H1 (cell line): ENCODE results near the gene SERPINB1.

Experiments used
- BRCA1 ChIP-seq: IDR thresholded peaks from 2 replicates; pipeline ENCODE4 v1.6.1; 2012; ENCODE audit warnings: low read depth, low read length, improper control_type of control experiment
- EZH2 ChIP-seq: fragments of 200-600 bp; sonication (generic); IDR thresholded peaks from 2 replicates; pipeline ENCODE4 v1.7.1; 2012; ENCODE audit warnings: low read depth, mild to moderate bottlenecking, moderate library complexity, low read length, inconsistent platforms; ENCODE audit not compliant: severe bottlenecking
- KDM5A ChIP-seq: fragments of 200-600 bp; IDR thresholded peaks from 2 replicates; pipeline ENCODE4 v1.7.1; 2012; ENCODE audit warnings: mild to moderate bottlenecking, low read length, inconsistent platforms, mixed read lengths
- MAFK ChIP-seq: IDR thresholded peaks from 2 replicates; pipeline ENCODE4 v1.6.1; 2012; ENCODE audit warnings: low read depth, mild to moderate bottlenecking, improper control_type of control experiment, low read length
- POLR2A ChIP-seq, 2 experiments: IDR thresholded peaks; 1 replicate in 1 of 2; 2 replicates in 1 of 2; pipeline ENCODE4 v1.6.1; 2011; ENCODE audit warnings: low read depth in 2 of 2, low read length in 2 of 2, mild to moderate bottlenecking in 2 of 2; ENCODE audit errors: control extremely low read depth in 1 of 2
- POLR2AphosphoS5 ChIP-seq: IDR thresholded peaks from 2 replicates; pipeline ENCODE4 v1.6.1; 2011; ENCODE audit warnings: low read depth, low read length
- RFX5 ChIP-seq: IDR thresholded peaks from 2 replicates; pipeline ENCODE4 v1.6.1; 2011; ENCODE audit warnings: low read depth, low read length, improper control_type of control experiment, borderline replicate concordance
- SIN3A ChIP-seq, 2 experiments: IDR thresholded peaks in 1 of 2; conservative IDR thresholded peaks in 1 of 2; 2 replicates each; pipeline ENCODE4 v1.6.1; 2011 to 2012; ENCODE audit warnings: low read length in 2 of 2, improper control_type of control experiment in 1 of 2, low read depth in 1 of 2, mild to moderate bottlenecking in 1 of 2
- SRF ChIP-seq: IDR thresholded peaks from 2 replicates; pipeline ENCODE4 v1.6.1; 2011; ENCODE audit warnings: mild to moderate bottlenecking, low read depth, low read length, moderate library complexity
- TAF1 ChIP-seq: IDR thresholded peaks from 2 replicates; pipeline ENCODE4 v1.6.1; 2011; ENCODE audit warnings: mild to moderate bottlenecking, low read depth, low read length
- YY1 ChIP-seq: IDR thresholded peaks from 2 replicates; pipeline ENCODE4 v1.6.1; 2011; ENCODE audit warnings: low read depth, mild to moderate bottlenecking, low read length
- ZNF274 ChIP-seq: IDR thresholded peaks from 2 replicates; pipeline ENCODE4 v1.7.0; 2012; ENCODE audit warnings: low read length, borderline replicate concordance; ENCODE audit errors: extremely low read depth
- TF ChIP-seq, protein P1 (sequence below), 3 experiments: IDR thresholded peaks; 1 replicate in 2 of 3; 2 replicates in 1 of 3; pipeline versions ENCODE4 v1.5.1 to v1.6.1; 2011; ENCODE audit warnings: low read length in 3 of 3, mild to moderate bottlenecking in 3 of 3, inconsistent platforms in 2 of 3, low read depth in 1 of 3, moderate library complexity in 1 of 3; ENCODE audit not compliant: insufficient read depth in 1 of 3; ENCODE audit errors: control extremely low read depth in 1 of 3

DNA sequence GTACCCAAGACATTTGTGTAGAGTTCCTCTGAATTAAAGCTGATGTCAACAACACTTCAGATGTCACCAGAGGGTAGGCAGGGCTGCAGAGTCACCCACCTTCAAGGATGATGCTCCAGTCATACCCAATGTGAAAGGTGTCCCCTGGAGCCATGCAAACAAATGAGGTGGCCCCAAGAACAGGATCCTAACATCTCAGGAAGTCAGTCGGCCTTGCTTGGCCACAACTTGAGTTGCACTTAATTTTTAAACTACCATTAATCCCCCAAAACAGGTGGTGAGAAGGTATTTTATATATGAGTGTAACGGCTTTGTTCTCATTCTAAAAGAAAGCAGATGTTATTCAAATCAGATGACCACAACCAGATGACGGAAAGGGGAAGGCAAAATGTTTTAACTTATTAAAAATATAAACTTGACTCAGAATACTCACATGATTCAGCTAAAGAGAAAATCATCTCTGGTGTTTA is 21.1 kb upstream of the SERPINB1 start:
- TF ChIP-seq, protein P1, sequence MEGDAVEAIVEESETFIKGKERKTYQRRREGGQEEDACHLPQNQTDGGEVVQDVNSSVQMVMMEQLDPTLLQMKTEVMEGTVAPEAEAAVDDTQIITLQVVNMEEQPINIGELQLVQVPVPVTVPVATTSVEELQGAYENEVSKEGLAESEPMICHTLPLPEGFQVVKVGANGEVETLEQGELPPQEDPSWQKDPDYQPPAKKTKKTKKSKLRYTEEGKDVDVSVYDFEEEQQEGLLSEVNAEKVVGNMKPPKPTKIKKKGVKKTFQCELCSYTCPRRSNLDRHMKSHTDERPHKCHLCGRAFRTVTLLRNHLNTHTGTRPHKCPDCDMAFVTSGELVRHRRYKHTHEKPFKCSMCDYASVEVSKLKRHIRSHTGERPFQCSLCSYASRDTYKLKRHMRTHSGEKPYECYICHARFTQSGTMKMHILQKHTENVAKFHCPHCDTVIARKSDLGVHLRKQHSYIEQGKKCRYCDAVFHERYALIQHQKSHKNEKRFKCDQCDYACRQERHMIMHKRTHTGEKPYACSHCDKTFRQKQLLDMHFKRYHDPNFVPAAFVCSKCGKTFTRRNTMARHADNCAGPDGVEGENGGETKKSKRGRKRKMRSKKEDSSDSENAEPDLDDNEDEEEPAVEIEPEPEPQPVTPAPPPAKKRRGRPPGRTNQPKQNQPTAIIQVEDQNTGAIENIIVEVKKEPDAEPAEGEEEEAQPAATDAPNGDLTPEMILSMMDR (IDR thresholded peaks at IDR 0.05; ENCODE audit: control extremely low read depth in 1 of 3, insufficient read depth in 1 of 3, low read depth in 1 of 3, low read length in 3 of 3): no peak
- TF ChIP-seq YY1 (no peak), ZNF274 (no peak), KDM5A (no peak), MAFK (no peak), POLR2A (IDR thresholded peaks at IDR 0.05; ENCODE audit: control extremely low read depth in 1 of 2, low read depth in 2 of 2, low read length in 2 of 2) (no peak), TAF1 (no peak), POLR2AphosphoS5 (no peak), RFX5 (no peak), BRCA1 (no peak), EZH2 (no peak), SRF (no peak), SIN3A (conservative IDR thresholded peaks at IDR 0.05 in 1 of 2, IDR thresholded peaks at IDR 0.05 in 1 of 2; ENCODE audit: low read depth in 1 of 2, low read length in 2 of 2) (no peak)
